ENCODE data around the gene FAM240A. TPM values are rescaled to one million over a fixed set of nuclear protein-coding genes. Genes with fewer than 3 reads are reported as not detected.

Gene FAM240A
- total RNA-seq, 2 experiments from 2014 or later = not detected

DNA sequence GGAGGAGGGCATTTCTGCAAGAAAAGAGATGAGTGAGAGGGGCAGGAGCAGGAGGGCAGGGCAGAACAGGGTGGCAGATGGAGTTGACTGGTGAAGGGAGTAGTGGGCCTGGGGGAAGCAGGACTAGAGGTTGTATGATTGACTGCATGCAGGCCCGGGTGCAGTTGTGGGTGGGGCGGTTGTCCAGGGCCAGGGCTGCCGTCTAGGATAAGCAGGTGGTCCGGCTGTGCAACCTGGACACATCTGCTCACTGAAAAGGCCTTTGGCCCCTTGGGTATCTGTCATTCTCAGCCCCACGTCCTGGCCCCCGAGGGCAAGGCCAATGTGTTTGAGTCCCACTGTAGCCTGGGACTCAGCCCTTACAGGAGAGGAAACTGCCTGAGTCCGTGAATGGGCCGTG lies 55.8 kb downstream of the FAM240A start:
- intact Hi-C loops (cut with micrococcal nuclease) = no loop called here
- no peaks in the 10 kb centered on the region for H3K36me3 Mint-ChIP-seq
- no peaks in the 10 kb centered on the region for H3K27me3 Mint-ChIP-seq
- no peaks in the 10 kb centered on the region for H3K4me1 Mint-ChIP-seq (ENCODE audit: low read depth)
- no peaks in the 10 kb centered on the region for H3K9me3 Mint-ChIP-seq
- no peak overlapping the region for H3K27ac Mint-ChIP-seq
- H3K4me3 Mint-ChIP-seq = no peak overlapping the region
- DNase-seq = peak; percentile 4
- ChIA-PET POLR2A (no interaction called here), CTCF (no interaction called here)

GRCh38 chr3:46668591-46668990 lies 56.3 kb downstream of the FAM240A start:
- Mint-ChIP-seq H3K36me3 (no peaks in the 10 kb centered on the region), H3K27me3 (no peaks in the 10 kb centered on the region), H3K27ac (no peak overlapping the region), H3K9me3 (no peaks in the 10 kb centered on the region), H3K4me3 (no peak overlapping the region), H3K4me1 (ENCODE audit: low read depth) (no peaks in the 10 kb centered on the region)
- CTCF ChIA-PET = no interaction called here
- POLR2A ChIA-PET = no interaction called here
- DNase-seq = peak; percentile 4
- intact Hi-C loops (cut with micrococcal nuclease) = no loop called here

DNA sequence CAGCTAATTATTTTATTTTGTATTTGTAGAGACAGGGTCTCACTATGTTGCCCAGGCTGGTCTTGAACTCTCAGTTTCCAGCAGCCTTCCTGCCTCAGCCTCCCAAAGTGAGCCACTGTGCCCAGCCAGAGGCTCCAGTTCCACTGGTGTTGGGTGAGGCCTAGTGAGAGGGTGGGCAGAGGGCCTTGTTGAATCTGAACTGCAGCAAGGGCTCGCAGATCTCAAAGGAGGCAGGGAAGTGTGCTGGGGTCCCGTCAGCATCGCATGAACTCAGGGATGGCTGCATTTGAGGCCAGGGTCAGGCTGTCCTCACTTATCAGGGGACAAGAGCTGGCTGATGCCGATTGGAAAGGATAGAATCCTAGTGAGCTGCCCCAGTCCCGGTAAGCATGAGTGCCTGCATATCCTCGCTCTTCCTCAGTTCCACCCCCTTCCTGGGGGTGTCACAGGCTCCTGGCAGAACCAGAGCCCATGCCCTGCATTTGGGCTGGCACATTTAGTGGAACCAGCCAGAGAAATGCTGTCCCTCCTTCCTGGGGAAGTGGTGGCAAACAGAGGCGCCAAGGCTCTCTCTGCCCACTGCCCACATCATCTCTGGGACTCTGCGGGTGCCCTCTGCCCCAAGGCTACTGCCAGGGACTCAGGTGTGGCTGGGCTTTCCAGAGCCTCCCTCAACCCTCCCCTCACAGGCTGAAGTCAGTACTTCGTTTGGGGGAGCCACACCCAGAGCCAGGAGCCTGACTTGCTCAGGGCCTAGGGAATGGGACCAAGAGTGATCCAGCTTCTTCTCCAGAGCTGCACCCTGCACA lies 57.1 kb downstream of the FAM240A start:
- Mint-ChIP-seq H3K4me3 (no peak overlapping the region), H3K4me1 (ENCODE audit: low read depth) (no peaks in the 10 kb centered on the region), H3K27me3 (no peaks in the 10 kb centered on the region), H3K36me3 (no peaks in the 10 kb centered on the region), H3K9me3 (no peaks in the 10 kb centered on the region), H3K27ac (no peak overlapping the region)
- intact Hi-C loops (cut with micrococcal nuclease) = no loop called here
- POLR2A ChIA-PET = no interaction called here
- peak; percentile 5 for DNase-seq
- CTCF ChIA-PET = no interaction called here

DNA sequence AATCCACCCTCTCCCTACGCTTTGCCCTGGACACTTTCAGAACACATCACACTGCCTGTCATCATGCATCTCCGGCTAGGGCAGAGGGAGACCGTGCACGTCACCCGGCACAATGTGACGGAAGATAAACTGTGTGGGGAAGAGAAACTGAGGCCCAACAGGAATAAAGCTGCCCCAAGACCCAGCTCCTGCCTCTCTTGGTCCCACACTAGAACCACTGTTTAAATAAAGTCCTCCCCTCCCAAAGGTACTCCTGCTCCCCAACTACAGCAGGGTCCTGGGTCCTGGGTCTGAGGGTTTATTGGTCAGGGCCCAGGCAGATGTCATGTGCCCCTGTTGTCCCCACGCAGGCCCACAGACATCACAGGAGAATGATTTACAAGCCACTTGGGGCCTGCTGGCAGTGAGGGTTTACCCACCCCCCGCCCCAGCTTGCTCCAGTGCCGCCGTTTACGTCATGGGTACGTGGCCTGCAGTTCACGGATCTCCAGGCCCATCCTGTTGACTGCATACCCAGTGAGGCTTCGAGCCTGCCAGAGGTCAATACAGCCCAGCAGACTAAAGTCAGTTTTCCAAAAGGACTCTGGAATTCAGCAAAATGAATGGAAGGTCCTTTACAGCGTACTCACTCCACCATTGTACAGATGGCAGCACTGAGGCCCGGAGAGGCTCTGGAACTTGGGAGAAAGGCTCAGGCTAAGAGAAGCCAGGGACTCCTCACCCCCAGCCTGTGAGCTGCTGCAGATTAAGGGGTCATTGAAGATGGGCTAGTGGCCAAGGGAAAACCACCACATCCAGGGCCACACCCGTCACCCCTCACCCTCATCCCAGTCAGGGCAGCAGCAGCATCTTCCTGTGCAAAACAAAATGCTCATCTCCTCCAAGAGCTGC lies 57.9 kb downstream of the FAM240A start:
- POLR2A ChIA-PET = no interaction called here
- no peak for DNase-seq
- Mint-ChIP-seq H3K9me3 (no peaks in the 10 kb centered on the region), H3K27me3 (no peaks in the 10 kb centered on the region), H3K27ac (no peak overlapping the region), H3K36me3 (no peaks in the 10 kb centered on the region), H3K4me1 (ENCODE audit: low read depth) (no peaks in the 10 kb centered on the region), H3K4me3 (no peak overlapping the region)
- CTCF ChIA-PET = no interaction called here
- intact Hi-C loops (cut with micrococcal nuclease) = no loop called here

- H3K9me3 Mint-ChIP-seq = no peaks in the 10 kb centered on the region
- H3K4me1 Mint-ChIP-seq (ENCODE audit: low read depth) = no peaks in the 10 kb centered on the region
- intact Hi-C loops (cut with micrococcal nuclease) = no loop called here
- POLR2A ChIA-PET = no interaction called here
- H3K36me3 Mint-ChIP-seq = no peaks in the 10 kb centered on the region
- H3K27me3 Mint-ChIP-seq = no peaks in the 10 kb centered on the region
- CTCF ChIA-PET = no interaction called here
- no peak for DNase-seq
- no peak overlapping the region for H3K27ac Mint-ChIP-seq
- H3K4me3 Mint-ChIP-seq = no peak overlapping the region
Observed at GRCh38 chr3:46670891-46671427, 58.6 kb downstream of the FAM240A start.

- CTCF ChIA-PET = no interaction called here
Observed at GRCh38 chr3:46671541-46672348, 59.4 kb downstream of the FAM240A start.

DNA sequence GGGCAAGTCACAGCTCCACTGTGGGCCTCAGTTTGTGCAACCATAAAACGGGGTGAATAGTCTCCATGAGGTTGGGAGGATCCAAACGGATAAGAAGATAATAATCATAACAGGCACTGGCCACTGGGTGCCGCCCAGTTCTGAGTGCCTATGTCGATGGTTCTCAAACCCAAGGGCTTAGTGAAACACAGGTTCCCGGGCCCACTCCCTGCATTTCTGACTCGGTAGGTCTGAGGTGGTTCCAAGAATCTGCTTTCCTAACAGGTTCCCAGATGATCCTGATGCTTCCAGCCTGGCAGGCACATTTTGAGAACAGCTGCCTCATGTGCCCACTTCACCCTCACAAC lies 60.0 kb downstream of the FAM240A start:
- Mint-ChIP-seq H3K27me3 (no peaks in the 10 kb centered on the region), H3K27ac (no peak overlapping the region), H3K9me3 (no peaks in the 10 kb centered on the region), H3K4me1 (ENCODE audit: low read depth) (no peaks in the 10 kb centered on the region), H3K4me3 (no peak overlapping the region), H3K36me3 (no peaks in the 10 kb centered on the region)
- ChIA-PET CTCF (interaction anchor here (0.6 kb wide), 1 partner anchor 1041 kb away, joined by 3 read pairs; no protein-coding TSS in a partner anchor), POLR2A (no interaction called here)
- DNase-seq = no peak
- intact Hi-C loops (cut with micrococcal nuclease) = no loop called here

More at GRCh38 chr3:46671541-46672348, 59.4 kb downstream of the FAM240A start:
- Mint-ChIP-seq H3K27me3 (no peaks in the 10 kb centered on the region), H3K36me3 (no peaks in the 10 kb centered on the region), H3K9me3 (no peaks in the 10 kb centered on the region), H3K27ac (no peak overlapping the region), H3K4me3 (no peak overlapping the region), H3K4me1 (ENCODE audit: low read depth) (no peaks in the 10 kb centered on the region)
- POLR2A ChIA-PET = no interaction called here
- intact Hi-C loops (cut with micrococcal nuclease) = no loop called here
- no peak for DNase-seq

DNA sequence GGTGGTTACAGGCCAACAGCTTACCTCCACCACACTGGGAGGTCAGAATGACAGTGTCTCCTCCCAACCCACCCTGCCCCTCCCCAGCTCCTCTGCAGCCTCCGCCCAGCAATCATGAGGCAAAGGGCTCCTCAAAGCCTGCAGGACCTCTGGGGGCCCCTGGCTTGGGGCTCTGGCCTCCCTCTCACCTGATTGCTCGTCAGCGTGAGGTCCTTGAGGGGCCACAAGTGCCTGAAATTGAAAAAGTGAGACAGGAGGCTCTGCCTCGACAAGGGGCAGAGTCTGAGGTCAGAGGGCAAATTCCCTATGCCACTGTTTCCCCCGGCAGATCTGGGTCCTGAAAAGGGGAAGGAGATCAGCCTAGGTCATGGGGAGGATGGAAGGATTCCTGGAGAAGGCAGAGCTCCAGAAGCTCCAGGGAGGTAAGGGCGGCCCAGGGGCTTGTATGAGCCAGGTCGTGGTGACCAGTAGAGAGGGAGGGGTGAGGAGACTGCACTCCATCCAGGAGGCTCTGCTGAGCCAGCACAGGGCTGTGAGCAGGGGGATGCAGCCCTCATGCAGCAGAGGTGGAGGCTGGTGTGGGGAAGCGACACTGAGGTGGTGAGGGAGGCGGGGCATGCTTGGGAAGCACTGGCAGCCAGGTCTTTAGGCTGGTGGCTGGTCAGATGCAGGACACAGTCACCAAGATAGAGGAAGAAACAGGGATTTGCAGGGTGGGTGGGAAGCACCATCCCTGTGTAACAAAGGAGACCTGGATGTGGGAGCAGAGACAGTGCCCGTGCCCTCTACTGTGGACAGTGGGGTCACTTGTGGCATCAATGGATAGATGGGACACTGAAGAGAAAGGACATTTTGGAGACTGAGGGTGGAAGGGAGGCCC lies 61.1 kb downstream of the FAM240A start:
- DNase-seq = no peak
- H3K36me3 Mint-ChIP-seq = no peaks in the 10 kb centered on the region
- intact Hi-C loops (cut with micrococcal nuclease) = no loop called here
- POLR2A ChIA-PET = no interaction called here
- H3K4me3 Mint-ChIP-seq = no peak overlapping the region
- H3K27ac Mint-ChIP-seq = no peak overlapping the region
- no peaks in the 10 kb centered on the region for H3K27me3 Mint-ChIP-seq
- no peaks in the 10 kb centered on the region for H3K9me3 Mint-ChIP-seq
- CTCF ChIA-PET = no interaction called here
- no peaks in the 10 kb centered on the region for H3K4me1 Mint-ChIP-seq (ENCODE audit: low read depth)

DNA sequence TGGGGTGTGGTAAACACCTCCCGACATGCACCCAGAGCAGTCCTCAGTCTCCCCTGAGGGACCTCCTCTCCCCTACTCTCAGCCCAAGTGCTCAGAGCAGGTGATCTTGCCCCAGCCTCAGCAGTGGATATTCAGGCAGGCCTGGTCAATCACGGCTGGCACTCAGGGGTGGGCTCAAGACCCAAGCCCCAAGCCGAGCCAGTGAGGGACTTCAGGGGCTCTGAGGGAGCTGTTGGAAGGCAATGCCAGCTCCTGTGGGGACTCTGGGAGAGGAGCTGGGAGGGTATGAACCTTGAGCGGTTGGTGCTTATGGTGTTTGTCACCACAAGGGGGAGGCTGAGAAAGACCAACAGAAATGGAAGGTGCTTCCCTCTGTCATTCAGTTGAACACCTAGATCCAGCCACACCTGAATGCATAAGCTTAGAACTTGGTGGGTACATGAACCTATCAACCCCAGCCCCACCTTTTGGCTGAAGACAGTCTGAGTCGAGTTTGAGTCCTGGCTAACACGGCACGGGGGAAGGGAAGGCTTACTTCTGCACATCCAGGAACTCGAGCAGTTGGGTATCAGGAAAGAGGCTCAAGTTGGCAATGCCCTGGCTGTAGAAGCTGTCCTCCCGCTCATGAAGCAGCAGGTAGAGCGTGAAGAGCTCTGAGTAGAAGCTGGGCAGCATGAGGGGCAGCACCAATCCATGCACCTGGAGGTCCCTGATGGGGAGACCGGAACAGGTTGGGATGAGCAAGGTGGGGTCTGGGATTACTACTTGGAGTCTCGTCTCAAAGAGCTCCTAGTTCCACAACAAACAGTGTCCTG lies 61.9 kb downstream of the FAM240A start:
- no peak for DNase-seq
- Mint-ChIP-seq H3K9me3 (no peaks in the 10 kb centered on the region), H3K27ac (no peak overlapping the region), H3K4me1 (ENCODE audit: low read depth) (no peaks in the 10 kb centered on the region), H3K4me3 (no peak overlapping the region), H3K36me3 (no peaks in the 10 kb centered on the region), H3K27me3 (no peaks in the 10 kb centered on the region)
- intact Hi-C loops (cut with micrococcal nuclease) = no loop called here
- CTCF ChIA-PET = interaction anchor here (0.8 to 1.9 kb wide), 2 partner anchors 186 to 194 kb away, joined by 3 to 5 read pairs; no protein-coding TSS in a partner anchor
- POLR2A ChIA-PET = no interaction called here

- H3K36me3 Mint-ChIP-seq = no peaks in the 10 kb centered on the region
- DNase-seq = no peak
- H3K27ac Mint-ChIP-seq = no peak overlapping the region
- H3K27me3 Mint-ChIP-seq = no peaks in the 10 kb centered on the region
- H3K4me3 Mint-ChIP-seq = no peak overlapping the region
- no peaks in the 10 kb centered on the region for H3K9me3 Mint-ChIP-seq
- ChIA-PET CTCF (interaction anchor here (1.9 kb wide), 1 partner anchor 187 kb away, joined by 5 read pairs; no protein-coding TSS in a partner anchor), POLR2A (no interaction called here)
- no peaks in the 10 kb centered on the region for H3K4me1 Mint-ChIP-seq (ENCODE audit: low read depth)
- intact Hi-C loops (cut with micrococcal nuclease) = no loop called here
Observed at GRCh38 chr3:46675426-46675825, 63.1 kb downstream of the FAM240A start.
